DMS153 (cell line): ENCODE measurements around the gene CALR.
"Not testable (repeated sequence)": the region's sequence is repeated elsewhere in the genome, so short reads cannot be mapped to it uniquely, and the experiment has no call there.

Experiments used
- DNase-seq: peaks from one replicate; lab custom pipeline; 2025; lab: John Stamatoyannopoulos, UW

Gene CALR

DNA sequence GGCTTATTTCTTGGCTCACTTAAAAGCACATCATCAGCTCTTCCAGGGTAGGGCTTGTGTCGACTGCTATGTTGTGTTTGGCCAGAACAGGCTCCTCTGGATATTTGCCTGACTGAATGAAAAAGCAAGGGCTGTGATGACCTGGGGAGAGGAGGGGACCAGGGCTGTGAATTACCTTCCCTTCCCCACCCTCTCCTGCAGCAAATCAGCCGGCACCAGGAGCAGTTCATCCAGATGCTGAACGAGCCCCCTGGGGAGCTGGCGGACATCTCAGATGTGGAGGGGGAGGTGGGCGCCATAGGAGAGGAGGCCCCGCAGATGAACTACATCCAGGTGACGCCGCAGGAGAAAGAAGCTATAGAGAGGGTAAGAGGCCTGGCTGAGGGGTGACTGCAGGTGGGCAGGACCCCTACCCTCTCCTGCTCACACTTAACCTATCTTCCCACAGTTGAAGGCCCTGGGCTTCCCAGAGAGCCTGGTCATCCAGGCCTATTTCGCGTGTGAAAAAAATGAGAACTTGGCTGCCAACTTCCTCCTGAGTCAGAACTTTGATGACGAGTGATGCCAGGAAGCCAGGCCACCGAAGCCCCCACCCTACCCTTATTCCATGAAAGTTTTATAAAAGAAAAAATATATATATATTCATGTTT lies 14.2 kb downstream of the CALR start:
- no peak for DNase-seq

- no peak for DNase-seq
Measured at GRCh38 chr19:12953138-12953798, 14.9 kb downstream of the CALR start.

DNA sequence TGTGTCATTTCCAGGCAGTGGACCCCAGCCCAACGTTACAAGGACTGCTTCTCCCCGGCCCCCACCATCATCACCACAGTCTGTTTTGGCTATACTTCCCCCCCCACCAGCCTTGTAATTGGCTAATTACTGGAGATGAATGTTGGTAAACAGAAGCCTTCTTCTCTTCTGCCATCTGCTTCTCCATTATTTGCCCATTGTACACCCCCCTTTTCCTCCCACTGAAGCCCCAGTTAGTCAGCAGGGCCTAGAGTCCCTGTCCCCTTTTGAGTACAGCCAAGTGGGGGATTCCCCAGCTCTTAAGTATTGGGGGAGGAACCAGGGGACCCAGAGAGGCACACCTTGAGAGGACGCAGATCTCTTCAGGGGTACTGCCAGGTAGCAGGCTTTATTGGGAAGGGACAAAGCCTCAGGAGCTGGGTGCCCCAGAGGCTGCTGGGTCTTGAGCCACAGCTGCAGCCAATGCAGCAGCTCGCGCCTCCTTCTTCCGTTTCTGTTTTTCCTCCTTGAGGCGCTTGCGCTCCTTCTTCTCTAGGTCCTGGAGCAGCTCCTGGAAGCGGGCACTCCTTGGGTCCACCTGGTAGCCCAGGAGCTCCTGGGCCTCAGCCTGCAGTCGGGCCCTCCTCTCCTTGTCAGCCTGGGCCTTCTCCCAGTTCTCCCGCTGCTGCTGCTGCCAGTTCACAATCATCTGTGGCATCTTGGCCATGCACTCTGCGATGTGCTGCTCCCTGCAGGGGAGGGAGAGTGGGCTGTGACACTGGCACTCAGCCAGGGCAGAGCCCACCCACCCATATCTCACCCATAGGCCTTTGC lies 15.6 kb downstream of the CALR start:
- DNase-seq, result no peak

GRCh38 chr19:12954612-12954962 lies 16.2 kb downstream of the CALR start:
- DNase-seq, result no peak

GRCh38 chr19:12955575-12955974 lies 17.2 kb downstream of the CALR start:
- not testable (repeated sequence) for DNase-seq

DNA sequence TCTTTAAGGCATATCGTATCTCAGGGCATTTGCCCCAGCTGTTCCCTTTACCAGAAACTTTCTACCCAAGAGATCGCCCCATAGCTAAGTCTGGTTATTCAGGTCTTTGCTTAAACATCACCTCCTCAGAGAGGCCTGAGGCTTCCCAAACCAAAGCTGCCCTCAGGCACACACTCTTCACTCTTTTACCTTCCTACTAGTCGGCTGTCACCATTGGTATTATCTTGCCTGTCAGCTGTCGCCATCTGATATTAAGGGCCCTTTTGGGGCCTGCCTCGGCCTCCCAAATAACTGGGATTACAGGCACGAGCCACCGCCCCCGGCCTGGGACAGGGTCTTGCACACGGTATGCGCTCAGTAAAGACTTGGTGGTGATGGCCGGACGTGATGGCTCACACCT lies 17.6 kb downstream of the CALR start:
- DNase-seq, result no peak

DNA sequence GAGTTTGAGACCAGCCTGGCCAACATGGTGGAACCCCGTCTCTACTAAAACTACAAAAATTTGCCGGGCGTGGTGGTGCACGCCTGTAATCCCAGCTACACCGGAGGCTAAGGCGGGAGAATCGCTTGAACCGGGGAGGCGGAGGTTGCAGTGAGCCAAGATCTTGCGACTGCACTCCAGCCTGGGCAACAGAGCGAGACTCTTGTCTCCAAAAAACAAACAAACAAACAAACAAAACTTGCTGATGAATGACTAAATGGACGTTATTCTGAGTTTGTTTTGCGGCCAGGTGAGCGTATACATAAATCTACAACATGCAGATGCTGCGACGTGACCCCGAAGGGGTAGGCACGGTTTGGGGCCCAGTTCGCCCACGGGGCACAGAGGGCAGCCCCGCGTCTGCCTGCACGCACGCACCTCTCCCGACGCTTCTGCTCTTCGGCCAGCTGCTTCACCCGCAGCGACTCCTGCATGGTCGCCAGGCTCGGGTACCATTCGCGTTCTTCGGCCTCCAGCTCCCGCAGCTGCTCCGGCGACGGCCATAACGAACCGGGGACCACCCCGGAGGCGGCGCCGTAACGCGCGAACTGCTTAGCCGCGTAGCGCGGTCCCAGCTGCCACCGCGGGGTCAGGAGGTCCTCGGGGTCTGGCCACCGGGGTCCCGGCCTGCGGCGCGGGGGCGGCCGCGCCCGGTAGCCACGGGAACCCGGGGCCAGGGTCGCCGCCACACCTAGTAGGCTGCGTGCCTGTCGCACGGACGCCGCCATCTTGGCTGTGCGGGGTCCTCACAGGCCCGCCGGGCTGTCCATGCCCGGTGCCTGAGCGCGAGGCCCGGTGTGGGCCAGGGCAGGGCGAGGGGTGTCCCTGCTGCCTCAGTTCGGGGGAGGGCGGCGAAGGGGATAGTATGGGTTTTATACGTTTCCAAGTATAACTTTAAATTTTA lies 18.3 kb downstream of the CALR start, which contains the start of gene GADD45GIP1:
GADD45GIP1 (minus strand) TSS at position 778 of the 943 bp plus-strand sequence; CDS start at position 767, 11 bp downstream.
- peak; percentile 39 for DNase-seq

GRCh38 chr19:12957389-12957952 lies 19.1 kb downstream of the CALR start:
- DNase-seq, result not testable (repeated sequence)

- DNase-seq, result no peak
Measured at GRCh38 chr19:12959481-12959880, 21.1 kb downstream of the CALR start.

DNA sequence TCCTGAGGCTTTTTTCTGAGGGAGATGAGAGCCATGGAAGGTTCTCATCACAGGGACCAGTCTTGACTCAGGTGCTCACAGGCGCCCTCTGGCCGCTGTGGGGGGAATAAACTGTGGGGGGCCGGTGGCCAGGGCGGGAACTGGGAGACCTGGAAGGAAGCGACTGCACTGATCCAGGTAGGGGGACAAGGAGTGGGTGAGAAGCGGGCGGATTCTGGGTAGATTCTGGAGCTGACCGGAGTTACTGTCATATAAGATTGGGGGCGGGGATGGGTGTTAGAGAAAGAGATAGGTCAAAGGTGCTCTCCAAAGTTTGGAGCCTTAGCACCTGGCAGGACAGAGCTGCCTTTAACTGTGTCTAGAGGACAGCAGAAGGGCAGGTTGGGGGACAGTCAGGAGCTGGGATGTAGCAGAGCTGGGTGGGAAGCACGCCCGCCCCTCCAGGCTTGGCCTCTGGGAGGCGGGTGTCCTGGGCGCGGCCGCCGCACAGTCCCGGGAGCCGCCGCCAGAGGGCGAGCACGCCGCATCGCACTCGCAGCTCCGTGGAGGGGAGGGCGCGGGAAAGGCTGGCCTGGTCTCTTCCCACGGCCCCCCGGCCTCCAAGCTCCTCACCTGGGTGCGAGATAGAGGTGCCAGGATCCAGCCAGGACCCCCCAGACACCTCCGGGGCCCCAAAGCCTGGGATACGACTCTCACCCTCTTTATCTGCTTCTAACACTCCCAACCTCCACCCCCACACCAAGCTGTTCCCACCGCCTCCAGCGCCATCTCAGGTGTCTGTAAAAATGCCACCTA lies 26.8 kb downstream of the CALR start:
- peak; percentile 63 for DNase-seq

DNA sequence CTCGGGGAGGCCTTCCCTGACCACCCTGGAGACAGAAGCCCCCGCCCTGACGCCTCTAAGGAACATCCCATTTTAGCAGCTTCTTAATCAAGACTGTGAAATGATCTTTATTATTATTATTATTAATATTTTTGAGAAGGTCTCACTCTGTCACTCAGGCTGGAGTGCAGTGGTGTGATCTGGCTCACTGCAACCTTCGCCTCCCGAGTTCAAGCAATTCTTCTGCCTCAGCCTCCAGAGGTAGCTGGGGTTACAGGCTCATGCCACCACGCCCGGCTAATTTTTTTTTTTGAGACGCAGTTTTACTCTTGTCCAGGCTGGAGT lies 27.4 kb downstream of the CALR start:
- DNase-seq, result no peak

DNA sequence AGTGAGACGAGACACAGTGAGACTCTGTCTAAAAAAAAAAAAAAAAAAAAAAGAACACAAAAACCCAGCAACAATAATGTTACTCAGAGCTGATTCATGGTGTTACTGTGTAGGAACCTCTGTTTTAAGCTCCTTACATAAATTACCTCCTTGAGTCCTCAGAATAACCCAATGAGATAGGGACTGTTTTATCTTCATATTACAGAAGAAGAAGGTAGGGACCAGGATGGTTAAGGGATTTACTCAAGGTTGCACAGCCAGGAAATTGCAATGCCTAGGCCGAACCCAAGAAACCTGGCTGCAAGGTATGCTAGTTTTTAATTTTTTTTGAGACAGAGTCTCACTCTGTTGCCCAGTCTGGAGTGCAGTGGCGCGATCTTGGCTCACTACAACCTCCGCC lies 29.5 kb downstream of the CALR start:
- DNase-seq, result no peak

GRCh38 chr19:12969292-12969988 lies 31.0 kb downstream of the CALR start, which contains the start of gene DAND5:
Gene DAND5 (plus strand): TSS chr19:12969576. CDS start chr19:12969661, 85 bp downstream.
- DNase-seq, result no peak

DNA sequence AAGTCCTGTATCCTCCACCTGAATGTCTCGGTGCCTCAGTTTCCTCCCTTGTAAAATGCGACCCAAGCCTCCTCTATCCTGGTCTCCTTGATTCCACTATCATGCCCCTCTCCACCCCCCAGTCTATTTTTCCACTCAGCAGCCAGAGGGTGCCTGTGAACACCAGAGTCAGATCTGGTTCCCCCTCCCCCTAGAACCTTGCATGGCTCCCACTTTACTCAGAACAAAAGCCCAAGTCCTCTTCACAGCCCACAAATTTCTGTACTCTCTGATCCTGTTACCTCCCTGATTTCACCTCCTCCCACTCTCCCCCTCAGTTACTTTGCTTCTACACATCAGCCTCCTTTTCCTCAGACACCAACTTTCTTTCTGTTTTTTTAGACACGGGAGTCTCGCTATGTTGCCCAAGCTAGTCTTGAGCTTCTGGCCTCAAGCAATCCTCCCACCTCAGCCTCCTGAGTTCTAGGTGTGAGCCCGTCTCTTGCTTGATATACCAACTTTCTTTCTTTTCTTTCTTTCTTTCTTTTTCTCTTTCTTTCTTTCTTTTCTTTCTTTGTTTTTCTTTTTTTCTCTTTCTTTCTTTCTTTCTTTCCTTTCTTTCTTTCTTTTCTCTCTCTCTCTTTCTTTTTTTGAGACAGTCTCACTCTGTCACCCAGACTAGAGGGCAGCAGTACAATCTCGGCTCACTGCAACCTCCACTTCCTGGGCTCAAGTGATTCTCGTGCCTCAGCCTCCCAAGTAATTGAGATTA lies 31.8 kb downstream of the CALR start:
- DNase-seq, result no peak

GRCh38 chr19:12973236-12973635 lies 34.8 kb downstream of the CALR start:
- DNase-seq, result no peak

GRCh38 chr19:12974301-12975220 lies 36.2 kb downstream of the CALR start:
- DNase-seq, result no peak

DNA sequence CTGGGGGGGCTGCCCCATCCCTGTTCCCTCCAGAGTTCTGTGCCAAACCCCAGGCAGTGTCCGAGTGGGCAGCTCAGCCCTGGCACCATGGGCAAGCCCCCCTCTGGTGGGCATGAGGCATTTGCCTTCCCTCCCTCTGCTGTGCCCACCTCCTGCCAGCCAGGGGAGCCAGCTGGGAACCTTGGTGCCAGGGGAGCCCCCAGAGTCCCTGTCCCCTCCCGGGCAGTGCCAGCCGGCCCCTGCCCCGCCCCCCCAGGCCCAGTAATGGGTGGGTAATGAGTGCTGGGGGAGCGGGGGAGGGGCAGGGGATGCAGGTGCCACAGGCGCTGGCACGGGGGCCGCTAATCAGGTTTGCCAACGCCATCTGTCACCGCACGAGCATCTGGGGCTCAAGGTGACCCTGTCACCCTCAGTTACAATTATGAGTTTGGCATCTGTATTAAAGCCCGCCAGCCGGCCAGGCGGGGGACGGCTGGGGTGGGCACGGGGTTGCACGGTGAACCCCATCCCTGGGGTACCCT lies 36.9 kb downstream of the CALR start:
- no peak for DNase-seq

GRCh38 chr19:12976109-12976508 lies 37.7 kb downstream of the CALR start:
- DNase-seq, result not testable (repeated sequence)
